Measurements from ENCODE around the gene CAMTA1. TPM values are rescaled to one million over a fixed set of nuclear protein-coding genes. Genes with fewer than 3 reads are reported as not detected.

The CAMTA1 gene
- polyA plus RNA-seq, 1 of the 3 experiments (the other 2 are of a cell fraction) = 63.1 TPM

DNA sequence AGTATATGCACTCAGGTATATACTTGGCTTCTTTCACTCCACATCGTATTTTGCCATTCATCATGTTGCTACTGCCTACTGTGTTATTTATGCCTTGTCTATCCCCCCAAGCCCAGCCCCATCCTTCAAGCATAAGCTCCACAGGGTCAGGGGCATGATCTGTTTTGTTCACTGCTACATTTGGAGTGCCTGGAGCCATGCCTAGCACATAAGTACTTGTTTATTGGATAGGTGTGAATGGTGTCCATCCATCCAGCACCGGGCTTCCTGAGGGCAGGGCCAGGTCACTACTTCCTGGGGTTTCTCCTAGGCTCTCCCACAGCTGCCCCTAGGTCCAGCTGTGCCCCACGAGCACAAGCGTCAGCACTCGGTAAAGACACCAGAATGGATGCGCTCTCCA is 696.8 kb downstream of the CAMTA1 start:
- Histone ChIP-seq H2AFZ (ENCODE audit: low read depth) (no peak overlapping the region), H3K79me2 (ENCODE audit: insufficient read depth) (no peaks in the 10 kb centered on the region), H3K9me2 (no peaks in the 10 kb centered on the region), H3F3A (replicated peaks; ENCODE audit: insufficient read depth) (no peaks in the 10 kb centered on the region), H3K27ac (ENCODE audit: low read depth in 2 of 2, low read length in 1 of 2) (no peak overlapping the region; a peak in 1 of 4 replicates), H3K4me2 (no peak overlapping the region), H3K4me3 (ENCODE audit: low read depth in 2 of 2, low read length in 1 of 2) (no peak overlapping the region), H3K27me3 (ENCODE audit: insufficient read depth) (no peaks in the 10 kb centered on the region), H3K9ac (no peak overlapping the region), H3K9me3 (no peaks in the 10 kb centered on the region), H4K20me1 (ENCODE audit: insufficient read depth) (no peaks in the 10 kb centered on the region), H3K4me1 (ENCODE audit: control insufficient read depth in 1 of 2, insufficient read depth in 2 of 2, low read depth in 1 of 2, low read length in 1 of 2) (peaks cover 0 to 62% of the 10 kb centered on the region in 2 experiments; a peak in 3 of 4 replicates), H3K36me3 (replicated peaks in 1 of 2; ENCODE audit: control insufficient read depth in 1 of 2, insufficient read depth in 2 of 2, low read length in 1 of 2) (no peaks in the 10 kb centered on the region)
- CTCF ChIA-PET = interaction anchor here (1.2 to 2.9 kb wide), 2 partner anchors 79 to 165 kb away, joined by 3 to 11 read pairs; no protein-coding TSS in a partner anchor
- TF ChIP-seq RAD21 (IDR thresholded peaks at IDR 0.05; ENCODE audit: low read length) = no peak
- no peak for DNase-seq
- WGBS (ENCODE audit: low lambda C conversion rate) = 82% methylated on average over 6 of the region's 6 CpGs
- POLR2A ChIA-PET = no interaction called here

DNA sequence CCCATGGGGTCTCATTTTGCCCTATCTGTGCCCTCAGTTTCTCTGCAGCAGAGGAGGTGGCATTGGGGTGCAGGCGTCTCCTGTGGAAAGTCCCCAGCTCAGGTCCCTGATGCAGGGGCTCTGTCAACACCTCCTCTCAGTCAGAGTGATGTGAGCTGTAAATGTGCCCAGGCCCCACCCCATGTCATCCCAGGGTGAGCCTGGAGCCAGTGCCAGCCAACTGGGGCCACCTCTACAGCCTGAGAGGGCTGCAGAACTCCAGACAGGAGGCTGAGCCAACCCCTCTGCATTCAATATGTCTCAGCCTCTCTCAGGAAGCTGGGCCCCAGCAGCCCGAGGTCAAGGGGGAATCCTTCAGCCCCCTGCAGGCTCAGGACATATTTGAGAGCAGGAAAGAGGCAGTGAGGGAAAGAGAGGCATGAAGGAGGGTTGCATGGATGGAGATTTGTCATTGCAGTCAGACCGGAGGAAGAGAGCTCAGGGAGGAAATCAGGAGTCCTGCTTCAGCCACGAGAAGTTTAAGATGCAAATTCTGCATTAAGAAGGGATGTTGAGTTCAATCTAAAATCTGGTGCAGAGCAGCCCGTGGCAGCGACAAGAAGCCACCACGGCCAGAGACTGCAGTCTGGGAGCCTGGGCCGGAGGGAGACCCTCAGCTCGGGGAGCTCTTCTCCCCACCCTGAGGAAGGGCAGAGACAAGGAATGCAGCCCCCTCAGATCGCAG is 697.7 kb downstream of the CAMTA1 start:
- Histone ChIP-seq H3K9ac (no peak overlapping the region), H3K9me3 (no peaks in the 10 kb centered on the region), H3F3A (replicated peaks; ENCODE audit: insufficient read depth) (no peaks in the 10 kb centered on the region), H3K4me1 (ENCODE audit: control insufficient read depth in 1 of 2, insufficient read depth in 2 of 2, low read depth in 1 of 2, low read length in 1 of 2) (peaks cover 0 to 53% of the 10 kb centered on the region in 2 experiments; a peak in 3 of 4 replicates), H4K20me1 (ENCODE audit: insufficient read depth) (no peaks in the 10 kb centered on the region), H3K9me2 (no peaks in the 10 kb centered on the region), H2AFZ (ENCODE audit: low read depth) (no peak overlapping the region), H3K36me3 (replicated peaks in 1 of 2; ENCODE audit: control insufficient read depth in 1 of 2, insufficient read depth in 2 of 2, low read length in 1 of 2) (no peaks in the 10 kb centered on the region), H3K27me3 (ENCODE audit: insufficient read depth) (no peaks in the 10 kb centered on the region), H3K79me2 (ENCODE audit: insufficient read depth) (no peaks in the 10 kb centered on the region), H3K4me3 (ENCODE audit: low read depth in 2 of 2, low read length in 1 of 2) (no peak overlapping the region), H3K27ac (ENCODE audit: low read depth in 2 of 2, low read length in 1 of 2) (no peak overlapping the region; a peak in 1 of 4 replicates), H3K4me2 (no peak overlapping the region)
- no peak for DNase-seq
- no peak for TF ChIP-seq MEF2A (IDR thresholded peaks at IDR 0.05; ENCODE audit: borderline replicate concordance, low read depth)
- TF ChIP-seq, protein P1, sequence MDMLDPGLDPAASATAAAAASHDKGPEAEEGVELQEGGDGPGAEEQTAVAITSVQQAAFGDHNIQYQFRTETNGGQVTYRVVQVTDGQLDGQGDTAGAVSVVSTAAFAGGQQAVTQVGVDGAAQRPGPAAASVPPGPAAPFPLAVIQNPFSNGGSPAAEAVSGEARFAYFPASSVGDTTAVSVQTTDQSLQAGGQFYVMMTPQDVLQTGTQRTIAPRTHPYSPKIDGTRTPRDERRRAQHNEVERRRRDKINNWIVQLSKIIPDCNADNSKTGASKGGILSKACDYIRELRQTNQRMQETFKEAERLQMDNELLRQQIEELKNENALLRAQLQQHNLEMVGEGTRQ (IDR thresholded peaks at IDR 0.05; ENCODE audit: borderline replicate concordance, low read depth, low read length) = no peak
- TF ChIP-seq, protein P2, sequence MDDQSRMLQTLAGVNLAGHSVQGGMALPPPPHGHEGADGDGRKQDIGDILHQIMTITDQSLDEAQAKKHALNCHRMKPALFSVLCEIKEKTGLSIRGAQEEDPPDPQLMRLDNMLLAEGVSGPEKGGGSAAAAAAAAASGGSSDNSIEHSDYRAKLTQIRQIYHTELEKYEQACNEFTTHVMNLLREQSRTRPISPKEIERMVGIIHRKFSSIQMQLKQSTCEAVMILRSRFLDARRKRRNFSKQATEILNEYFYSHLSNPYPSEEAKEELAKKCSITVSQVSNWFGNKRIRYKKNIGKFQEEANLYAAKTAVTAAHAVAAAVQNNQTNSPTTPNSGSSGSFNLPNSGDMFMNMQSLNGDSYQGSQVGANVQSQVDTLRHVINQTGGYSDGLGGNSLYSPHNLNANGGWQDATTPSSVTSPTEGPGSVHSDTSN (IDR thresholded peaks at IDR 0.05) = no peak
- WGBS (ENCODE audit: low lambda C conversion rate) = 49% methylated on average over 9 of the region's 10 CpGs
- POLR2A ChIA-PET = no interaction called here
- CTCF ChIA-PET = interaction anchor here (1.2 to 2.9 kb wide), 3 partner anchors 79 to 440 kb away, joined by 3 to 11 read pairs (median 6); no protein-coding TSS in a partner anchor

DNA sequence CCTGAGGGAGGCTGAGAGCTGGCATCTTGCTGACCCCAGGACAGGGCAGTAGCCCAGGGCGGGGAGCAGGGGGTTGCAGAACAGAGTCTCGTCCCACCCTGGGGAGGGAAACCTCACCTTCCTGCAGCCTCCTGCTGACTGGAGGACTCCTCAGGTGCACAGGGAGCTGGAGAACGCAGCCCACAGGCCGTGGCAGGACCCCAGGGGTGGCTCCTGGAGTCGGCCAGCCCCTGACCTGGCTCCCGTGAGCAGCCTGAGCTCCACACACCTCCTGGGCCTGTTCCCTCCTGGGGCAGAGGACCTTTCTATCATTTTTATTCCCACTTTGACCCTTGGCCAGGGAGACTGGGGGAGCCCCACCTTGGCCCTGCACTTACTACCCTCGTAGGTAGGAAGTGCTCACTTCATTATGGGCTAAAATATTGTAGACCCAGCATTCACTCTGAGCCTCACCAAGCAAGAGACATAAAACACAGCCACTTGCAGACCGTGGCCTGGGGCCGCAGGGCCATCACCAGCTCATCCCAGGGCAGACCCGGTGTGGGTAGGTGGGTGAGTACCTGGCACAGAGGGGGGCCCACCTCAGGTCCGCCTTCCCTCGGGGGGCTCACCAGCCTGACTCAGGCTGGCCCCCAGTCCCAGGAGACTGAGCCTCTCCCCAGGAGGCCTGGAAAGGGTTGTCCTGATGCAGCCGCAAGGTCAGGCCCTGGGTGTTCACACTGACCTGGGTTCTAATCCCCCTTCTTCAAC is 698.6 kb downstream of the CAMTA1 start:
- no peak overlapping the region for H3K4me3 ChIP-seq (ENCODE audit: low read depth in 2 of 2, low read length in 1 of 2)
- H3K27me3 ChIP-seq (ENCODE audit: insufficient read depth) = no peaks in the 10 kb centered on the region
- H3K9me2 ChIP-seq = no peaks in the 10 kb centered on the region
- DNase-seq = no peak
- ChIA-PET CTCF (interaction anchor here (1.6 to 2.9 kb wide), 2 partner anchors 163 to 441 kb away, joined by 6 to 11 read pairs; no protein-coding TSS in a partner anchor), POLR2A (no interaction called here)
- no peak overlapping the region for H3K4me2 ChIP-seq
- H3K27ac ChIP-seq (ENCODE audit: low read depth in 2 of 2, low read length in 1 of 2) = no peak overlapping the region; a peak in 1 of 4 replicates
- H4K20me1 ChIP-seq (ENCODE audit: insufficient read depth) = no peaks in the 10 kb centered on the region
- H3K9ac ChIP-seq = no peak overlapping the region
- no peaks in the 10 kb centered on the region for H3K9me3 ChIP-seq
- TF ChIP-seq, protein P3, sequence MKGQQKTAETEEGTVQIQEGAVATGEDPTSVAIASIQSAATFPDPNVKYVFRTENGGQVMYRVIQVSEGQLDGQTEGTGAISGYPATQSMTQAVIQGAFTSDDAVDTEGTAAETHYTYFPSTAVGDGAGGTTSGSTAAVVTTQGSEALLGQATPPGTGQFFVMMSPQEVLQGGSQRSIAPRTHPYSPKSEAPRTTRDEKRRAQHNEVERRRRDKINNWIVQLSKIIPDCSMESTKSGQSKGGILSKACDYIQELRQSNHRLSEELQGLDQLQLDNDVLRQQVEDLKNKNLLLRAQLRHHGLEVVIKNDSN (IDR thresholded peaks at IDR 0.05; ENCODE audit: borderline replicate concordance, low read depth) = no peak
- no peaks in the 10 kb centered on the region for H3F3A ChIP-seq (replicated peaks; ENCODE audit: insufficient read depth)
- WGBS (ENCODE audit: low lambda C conversion rate) = 63% methylated on average over 2 of the region's 13 CpGs
- H2AFZ ChIP-seq (ENCODE audit: low read depth) = no peak overlapping the region
- peaks cover 0 to 46% of the 10 kb centered on the region in 2 experiments; a peak in 3 of 4 replicates for H3K4me1 ChIP-seq (ENCODE audit: control insufficient read depth in 1 of 2, insufficient read depth in 2 of 2, low read depth in 1 of 2, low read length in 1 of 2)
- H3K36me3 ChIP-seq (replicated peaks in 1 of 2; ENCODE audit: control insufficient read depth in 1 of 2, insufficient read depth in 2 of 2, low read length in 1 of 2) = no peaks in the 10 kb centered on the region
- H3K79me2 ChIP-seq (ENCODE audit: insufficient read depth) = no peaks in the 10 kb centered on the region
